ENCODE measurements around the gene HLA-DMA.
A peak's percentile ranks its signal among the peaks of the same experiment; 100 is the strongest.

The HLA-DMA gene

DNA sequence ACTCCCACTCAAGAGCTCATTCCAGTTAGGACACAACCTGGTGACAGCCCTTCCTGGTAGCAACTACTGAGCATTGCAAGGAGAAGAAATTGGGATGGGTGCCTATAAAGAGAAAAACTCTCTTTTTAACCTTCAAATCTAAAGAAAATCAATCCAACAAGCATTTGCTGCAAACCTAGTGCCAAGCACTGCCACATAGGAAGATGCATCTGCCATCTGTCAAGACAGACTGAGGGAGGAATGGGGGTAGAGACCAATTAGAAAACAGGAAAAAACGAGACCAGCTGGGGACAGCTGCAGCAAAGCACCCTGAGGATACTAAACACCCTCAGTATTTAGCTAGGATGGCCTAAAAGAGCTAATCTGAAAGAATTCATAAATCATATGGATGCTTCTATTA lies 39.9 kb downstream of the HLA-DMA start:
- peak; percentile 82 for DNase-seq

DNA sequence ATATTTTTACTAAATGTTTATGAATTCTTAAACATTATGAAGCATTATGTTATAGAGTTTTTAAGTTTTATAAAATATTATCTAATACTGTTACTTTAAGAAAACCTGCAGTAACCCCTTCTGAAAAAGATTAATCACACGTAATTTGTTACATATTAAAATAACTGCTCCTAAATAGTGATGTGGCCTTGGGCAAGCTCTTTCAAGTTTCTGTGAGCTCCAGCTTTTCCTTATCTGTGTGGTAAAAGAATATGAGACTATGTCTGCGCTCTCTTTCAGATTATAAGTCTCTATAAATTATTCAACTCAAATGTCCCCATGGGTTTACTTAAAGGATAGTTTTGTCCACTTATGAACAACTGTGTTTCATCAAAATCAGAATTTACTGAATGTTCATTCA lies 44.0 kb downstream of the HLA-DMA start:
- no peak for DNase-seq

DNA sequence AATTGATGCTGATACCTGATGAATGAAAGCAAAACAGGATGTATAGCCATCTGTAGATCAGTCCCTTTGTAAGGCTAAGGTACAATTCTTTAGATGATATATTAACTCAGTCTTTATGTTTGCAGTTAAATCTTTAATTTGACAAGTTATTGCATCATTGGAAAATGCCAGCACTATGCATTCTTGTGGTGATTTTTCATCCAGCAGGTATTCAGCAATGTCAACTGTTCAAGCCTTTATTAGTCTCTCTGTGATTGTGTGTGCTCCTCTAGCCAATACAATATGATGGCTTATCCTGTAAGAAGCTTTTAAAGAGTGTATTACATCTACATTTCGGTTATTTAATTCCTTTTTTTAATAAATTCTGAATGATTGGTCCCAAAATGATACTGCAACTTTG lies 46.4 kb downstream of the HLA-DMA start:
- DNase-seq: no peak

DNA sequence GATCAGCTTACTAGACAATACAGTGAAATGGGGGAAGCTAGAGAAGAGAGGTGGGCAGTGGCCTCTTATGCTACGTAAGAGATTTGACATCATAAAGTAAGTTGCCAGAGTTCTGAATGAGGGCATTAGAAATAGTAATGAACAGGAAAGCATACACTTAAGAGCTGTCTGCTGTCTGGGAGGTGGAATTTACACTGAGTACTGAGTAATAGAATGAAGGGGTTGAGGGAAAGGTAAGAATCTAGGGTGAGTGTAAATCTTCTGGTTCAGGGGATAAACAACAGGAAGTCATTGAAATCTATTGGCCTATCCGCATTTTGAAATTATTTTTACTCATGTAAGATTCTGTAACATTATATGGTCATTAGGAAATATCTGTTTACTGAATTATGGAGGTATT lies 47.8 kb downstream of the HLA-DMA start:
- no peak for DNase-seq

DNA sequence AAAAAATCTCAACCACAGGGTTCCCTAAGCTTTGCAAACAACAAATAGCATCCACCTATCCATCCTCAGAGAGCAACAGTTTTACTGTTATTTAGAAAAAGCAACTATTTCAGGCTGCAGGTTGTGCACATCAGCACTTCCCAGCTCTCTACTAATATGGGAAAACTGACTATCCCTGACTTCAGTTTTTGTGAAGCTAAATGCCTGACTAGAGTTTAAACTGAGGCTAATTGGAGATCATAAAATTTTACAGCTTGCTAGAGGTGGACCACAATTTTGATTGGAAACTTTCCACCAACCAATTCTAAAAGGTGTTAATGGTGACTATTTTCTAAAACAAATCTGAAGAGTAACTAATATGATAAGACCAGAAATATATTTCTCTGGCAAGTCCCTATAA lies 48.9 kb downstream of the HLA-DMA start:
- no peak for DNase-seq

Data from NCI-H2171 (cell line).